ENCODE measurements around the gene RUNX1.

GRCh38 chr21:34977333-34977732, 71.8 kb downstream of the RUNX1 start:
- TF ChIP-seq POLR2AphosphoS5 (IDR thresholded peaks at IDR 0.05), result no peak
- no peak for TF ChIP-seq CTCF (IDR thresholded peaks at IDR 0.05)
